Caco-2 (cell line): Measurements from ENCODE around the gene MACROH2A2. TPM values are rescaled to one million over a fixed set of nuclear protein-coding genes. Genes with fewer than 3 reads are reported as not detected.

ENCODE experiments used
- BruUV-seq: library from RNA; stranded (reverse); fragments of 400-500 nt; replicated peaks from 2 replicates; lab custom pipeline; 2021; lab: Mats Ljungman, UMichigan
- CTCF ChIA-PET: fragments of 300-600 bp; sonication (Branson Sonifier 250); formaldehyde crosslinking; loops from one replicate; lab custom pipeline; 2022; ENCODE audit warnings: antibody characterized with exemption; lab: Charles Lee
- POLR2A ChIA-PET: fragments of 300-600 bp; sonication (Branson Sonifier 250); formaldehyde crosslinking; loops from one replicate; lab custom pipeline; 2022; ENCODE audit warnings: antibody characterized with exemption; lab: Charles Lee
- DNase-seq, 2 experiments: peaks; one replicate each; pipeline versions ENCODE4 v3.0.0 to v3.0.0-alpha.2; 2020 to 2022
- H3K27me3 ChIP-seq: replicated peaks from 2 replicates; pipeline ENCODE4 v1.6.0; 2011; ENCODE audit warnings: low read length; ENCODE audit not compliant: control insufficient read depth, insufficient read depth
- H3K36me3 ChIP-seq: 2 replicates; pipeline ENCODE4 v1.5.1; 2011; ENCODE audit warnings: low read length; ENCODE audit not compliant: control insufficient read depth, insufficient read depth
- H3K4me1 ChIP-seq: fragments of 250-450 bp; sonication (Bioruptor Pico); 2 replicates; pipeline ENCODE4 v1.5.1; 2020; ENCODE audit warnings: mild to moderate bottlenecking
- H3K4me3 ChIP-seq: 2 replicates; pipeline ENCODE4 v1.5.1; 2011; ENCODE audit warnings: low read depth, mild to moderate bottlenecking, control low read depth, low read length
- H3K9me3 ChIP-seq: fragments of 250-450 bp; sonication (Bioruptor Pico); 2 replicates; pipeline ENCODE4 v1.5.1; 2020; ENCODE audit warnings: mild to moderate bottlenecking, moderate library complexity
- H3K27ac Mint-ChIP-seq: one replicate; pipeline ENCODE4 v1.8.0; 2022; ENCODE audit warnings: mixed read lengths; ENCODE audit not compliant: unreplicated experiment
- H3K27me3 Mint-ChIP-seq: one replicate; pipeline ENCODE4 v1.8.0; 2022; ENCODE audit warnings: mixed read lengths; ENCODE audit not compliant: insufficient read depth, unreplicated experiment
- H3K36me3 Mint-ChIP-seq: one replicate; pipeline ENCODE4 v1.8.0; 2022; ENCODE audit warnings: mild to moderate bottlenecking, mixed read lengths; ENCODE audit not compliant: insufficient read depth, unreplicated experiment
- H3K4me1 Mint-ChIP-seq: one replicate; pipeline ENCODE4 v1.8.0; 2022; ENCODE audit warnings: low read depth, mixed read lengths; ENCODE audit not compliant: unreplicated experiment
- H3K4me3 Mint-ChIP-seq: one replicate; pipeline ENCODE4 v1.8.0; 2022; ENCODE audit warnings: mild to moderate bottlenecking, moderate library complexity, mixed read lengths; ENCODE audit not compliant: unreplicated experiment
- H3K9me3 Mint-ChIP-seq: one replicate; pipeline ENCODE4 v1.8.0; 2022; ENCODE audit warnings: mixed read lengths; ENCODE audit not compliant: unreplicated experiment
- intact Hi-C: fragments of 100-400 bp; cut with micrococcal nuclease; formaldehyde crosslinking; loops from one replicate; pipeline ENCODE4 v1.10.0; 2022; ENCODE audit not compliant: unreplicated experiment
- total RNA-seq: library from RNA; stranded (reverse); gene quantifications from 2 replicates; pipeline ENCODE4 v1.2.3, GENCODE V29; 2022
- TF ChIP-seq, protein P1 (sequence below), 2 experiments: fragments of 200-600 bp in 1 of 2; IDR thresholded peaks; 1 replicate in 1 of 2; 2 replicates in 1 of 2; pipeline versions ENCODE4 v1.5.1 to v1.8.0; 2011 to 2022; ENCODE audit warnings: antibody characterized with exemption in 1 of 2, control low read depth in 1 of 2, inconsistent platforms in 1 of 2, low read depth in 1 of 2, low read length in 1 of 2, mild to moderate bottlenecking in 1 of 2, moderate library complexity in 1 of 2; ENCODE audit not compliant: insufficient read depth in 1 of 2, severe bottlenecking in 1 of 2, unreplicated experiment in 1 of 2

MACROH2A2 gene
- total RNA-seq, 1 experiment from 2014 or later = 6.1 TPM

DNA sequence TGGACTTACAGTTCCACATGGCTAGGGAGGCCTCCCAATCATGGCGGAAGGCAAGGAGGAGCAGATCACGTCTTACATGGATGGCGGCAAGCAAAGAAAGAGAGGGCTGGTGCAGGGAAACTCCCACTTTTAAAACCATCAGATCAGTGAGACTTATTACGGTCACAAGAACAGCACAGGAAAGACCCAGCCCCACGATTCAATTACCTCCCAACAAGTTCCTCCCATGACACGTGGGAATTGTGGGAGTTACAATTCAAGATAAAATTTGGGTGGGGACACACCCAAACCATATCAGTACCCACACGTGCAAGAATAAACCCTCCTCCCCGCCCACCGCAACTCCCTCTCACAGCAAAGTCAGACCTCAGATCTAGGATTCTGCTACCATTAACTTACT, 84.5 kb downstream of the MACROH2A2 start:
- Histone ChIP-seq H3K27me3 (no peaks in the 10 kb centered on the region), H3K36me3 (no peaks in the 10 kb centered on the region), H3K4me3 (no peak overlapping the region), H3K4me1 (peaks cover 5% of the 10 kb centered on the region), H3K9me3 (no peaks in the 10 kb centered on the region)
- no peaks in the 10 kb centered on the region for H3K27me3 Mint-ChIP-seq
- no TSS peak for BruUV-seq
- intact Hi-C loops = no loop called here
- H3K9me3 Mint-ChIP-seq = no peaks in the 10 kb centered on the region
- ChIA-PET CTCF (interaction anchor here (3.4 kb wide), 1 partner anchor 9 kb away, joined by 31 read pairs; the partner anchor contains the start of gene TYSND1), POLR2A (interaction anchor here (2.9 kb wide), 1 partner anchor 9 kb away, joined by 18 read pairs; the partner anchor contains the start of gene TYSND1)
- peaks cover 9% of the 10 kb centered on the region for H3K36me3 Mint-ChIP-seq
- H3K27ac Mint-ChIP-seq = no peak overlapping the region
- no peak for DNase-seq
- no peak overlapping the region for H3K4me3 Mint-ChIP-seq
- peaks cover 9% of the 10 kb centered on the region for H3K4me1 Mint-ChIP-seq
- TF ChIP-seq, protein P1, sequence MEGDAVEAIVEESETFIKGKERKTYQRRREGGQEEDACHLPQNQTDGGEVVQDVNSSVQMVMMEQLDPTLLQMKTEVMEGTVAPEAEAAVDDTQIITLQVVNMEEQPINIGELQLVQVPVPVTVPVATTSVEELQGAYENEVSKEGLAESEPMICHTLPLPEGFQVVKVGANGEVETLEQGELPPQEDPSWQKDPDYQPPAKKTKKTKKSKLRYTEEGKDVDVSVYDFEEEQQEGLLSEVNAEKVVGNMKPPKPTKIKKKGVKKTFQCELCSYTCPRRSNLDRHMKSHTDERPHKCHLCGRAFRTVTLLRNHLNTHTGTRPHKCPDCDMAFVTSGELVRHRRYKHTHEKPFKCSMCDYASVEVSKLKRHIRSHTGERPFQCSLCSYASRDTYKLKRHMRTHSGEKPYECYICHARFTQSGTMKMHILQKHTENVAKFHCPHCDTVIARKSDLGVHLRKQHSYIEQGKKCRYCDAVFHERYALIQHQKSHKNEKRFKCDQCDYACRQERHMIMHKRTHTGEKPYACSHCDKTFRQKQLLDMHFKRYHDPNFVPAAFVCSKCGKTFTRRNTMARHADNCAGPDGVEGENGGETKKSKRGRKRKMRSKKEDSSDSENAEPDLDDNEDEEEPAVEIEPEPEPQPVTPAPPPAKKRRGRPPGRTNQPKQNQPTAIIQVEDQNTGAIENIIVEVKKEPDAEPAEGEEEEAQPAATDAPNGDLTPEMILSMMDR (IDR thresholded peaks at IDR 0.05; ENCODE audit: insufficient read depth in 1 of 2, low read depth in 1 of 2, low read length in 1 of 2, severe bottlenecking in 1 of 2, unreplicated experiment in 1 of 2) = no peak

DNA sequence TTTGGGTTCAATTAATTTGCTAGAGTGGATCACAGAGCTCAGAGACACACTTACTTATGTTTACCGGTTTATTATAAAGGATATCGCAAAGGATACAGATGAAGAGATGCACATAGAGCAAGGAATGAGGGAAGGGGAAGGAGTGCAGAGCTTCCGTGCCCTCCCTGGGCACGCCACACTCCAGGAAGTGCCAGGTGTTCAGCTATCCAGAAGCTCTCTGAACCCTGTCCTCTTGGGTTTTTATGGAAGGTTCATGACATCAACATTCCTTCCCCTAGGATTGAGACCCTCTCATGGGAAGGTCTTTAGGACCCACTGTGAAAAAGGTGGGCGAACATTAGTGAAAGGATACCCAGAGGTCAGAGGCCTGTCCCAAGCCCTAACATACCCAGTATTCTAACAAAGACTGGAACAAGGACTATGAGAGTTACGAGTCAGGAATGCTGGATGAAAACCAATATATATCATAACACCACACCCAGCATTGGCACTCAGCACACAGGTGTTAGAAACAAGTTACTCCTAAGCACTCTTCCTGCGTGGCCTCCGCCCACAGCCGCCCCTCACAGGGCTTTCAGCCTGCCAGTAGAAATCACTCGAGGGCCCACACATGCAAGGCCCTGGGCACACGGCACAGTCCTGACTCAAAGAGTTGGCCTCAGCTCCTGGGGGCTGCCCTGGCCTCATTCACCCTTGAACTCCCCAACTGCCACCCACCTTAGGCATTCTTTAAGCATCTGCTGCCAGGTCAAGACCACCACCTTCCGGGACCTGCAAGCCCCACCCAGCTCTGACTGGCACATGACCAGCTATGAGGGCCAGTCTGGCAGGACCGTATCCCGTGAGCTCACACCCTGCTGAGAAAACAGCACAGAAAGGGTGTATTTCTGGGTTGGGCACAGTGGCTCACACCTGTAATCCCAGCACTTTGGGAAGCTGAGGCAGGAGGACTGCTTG, 85.6 kb downstream of the MACROH2A2 start:
- Mint-ChIP-seq H3K36me3 (no peaks in the 10 kb centered on the region), H3K27ac (no peak overlapping the region), H3K4me1 (peaks cover 3% of the 10 kb centered on the region), H3K27me3 (no peaks in the 10 kb centered on the region), H3K4me3 (no peak overlapping the region), H3K9me3 (no peaks in the 10 kb centered on the region)
- H3K4me1 ChIP-seq = peaks cover 2% of the 10 kb centered on the region
- ChIA-PET CTCF (interaction anchor here (1.2 to 3.4 kb wide), 2 partner anchors 8 to 12 kb away, joined by 3 to 31 read pairs; partner anchors contain the start of gene TYSND1), POLR2A (interaction anchor here (0.6 kb wide), 2 partner anchors 8 to 14 kb away, joined by 3 to 4 read pairs; partner anchors contain the start of gene TYSND1)
- H3K9me3 ChIP-seq = no peaks in the 10 kb centered on the region
- H3K36me3 ChIP-seq = no peaks in the 10 kb centered on the region
- no peaks in the 10 kb centered on the region for H3K27me3 ChIP-seq
- no peak overlapping the region for H3K4me3 ChIP-seq
- no TSS peak for BruUV-seq
- DNase-seq = peak in 1 of 2 experiments; percentile 32
- intact Hi-C loops = no loop called here
- TF ChIP-seq, protein P1 (IDR thresholded peaks at IDR 0.05; ENCODE audit: insufficient read depth in 1 of 2, low read depth in 1 of 2, low read length in 1 of 2, severe bottlenecking in 1 of 2, unreplicated experiment in 1 of 2) = no peak
